GM12878 (cell line): Measurements from ENCODE around the gene HDAC7. TPM values are rescaled to one million over a fixed set of nuclear protein-coding genes. Genes with fewer than 3 reads are reported as not detected.
A peak's percentile ranks its signal among the peaks of the same experiment; 100 is the strongest.

ENCODE experiments used
- BCLAF1 ChIP-seq: fragments of 450-650 bp; IDR thresholded peaks from 2 replicates; pipeline ENCODE4 v1.6.1; 2017; ENCODE audit warnings: antibody characterized with exemption, mild to moderate bottlenecking, moderate library complexity
- CBX3 ChIP-seq: fragments of 200-600 bp; sonication (generic); IDR thresholded peaks from 2 replicates; pipeline ENCODE4 v1.6.1; 2016; ENCODE audit warnings: low read depth, borderline replicate concordance
- CREB1 ChIP-seq: IDR thresholded peaks from 2 replicates; pipeline ENCODE4 v1.6.1; 2012; ENCODE audit warnings: low read depth, mild to moderate bottlenecking, inconsistent platforms
- CUX1 ChIP-seq: IDR thresholded peaks from 2 replicates; pipeline ENCODE4 v1.6.1; 2012; ENCODE audit warnings: improper control_type of control experiment, low read depth, low read length; ENCODE audit not compliant: insufficient replicate concordance
- DPF2 ChIP-seq: fragments of 450-650 bp; IDR thresholded peaks from 2 replicates; pipeline ENCODE4 v1.6.1; 2017; ENCODE audit warnings: mild to moderate bottlenecking
- EED ChIP-seq: sonication (generic); IDR thresholded peaks from 2 replicates; pipeline ENCODE4 v1.6.1; 2016; ENCODE audit warnings: antibody characterized with exemption, low read depth
- EZH2 ChIP-seq: IDR thresholded peaks from 2 replicates; pipeline ENCODE4 v1.6.1; 2012; ENCODE audit warnings: low read depth, mild to moderate bottlenecking, control low read depth, inconsistent platforms, low read length, borderline replicate concordance; ENCODE audit not compliant: control insufficient read depth
- GATAD2B ChIP-seq: fragments of 450-650 bp; conservative IDR thresholded peaks from 2 replicates; pipeline ENCODE4 v1.6.1; 2017; ENCODE audit warnings: low read depth, mild to moderate bottlenecking, moderate library complexity
- LARP7 ChIP-seq: fragments of 450-650 bp; IDR thresholded peaks from 2 replicates; pipeline ENCODE4 v1.6.1; 2017; ENCODE audit warnings: mild to moderate bottlenecking
- POLR2AphosphoS2 ChIP-seq: IDR thresholded peaks from 2 replicates; pipeline ENCODE4 v1.6.1; 2011; ENCODE audit warnings: low read depth, mild to moderate bottlenecking, low read length, improper control_type of control experiment, moderate library complexity
- RELB ChIP-seq: fragments of 450-650 bp; IDR thresholded peaks from 2 replicates; pipeline ENCODE4 v1.6.1; 2017; ENCODE audit warnings: low read depth, mild to moderate bottlenecking, moderate library complexity
- SMC3 ChIP-seq: IDR thresholded peaks from 2 replicates; pipeline ENCODE4 v1.6.1; 2011; ENCODE audit warnings: low read length, improper control_type of control experiment, borderline replicate concordance
- SPI1 ChIP-seq: IDR thresholded peaks from 2 replicates; pipeline ENCODE4 v1.6.1; 2011; ENCODE audit warnings: low read depth, mild to moderate bottlenecking, low read length, moderate library complexity, borderline replicate concordance; ENCODE audit not compliant: insufficient read depth
- USF1 ChIP-seq: IDR thresholded peaks from 2 replicates; pipeline ENCODE4 v1.6.1; 2011; ENCODE audit warnings: borderline replicate concordance, low read depth, mild to moderate bottlenecking, moderate library complexity, mixed read lengths, low read length; ENCODE audit not compliant: insufficient read depth; ENCODE audit errors: extremely low read length
- ZNF24 ChIP-seq: fragments of 450-650 bp; IDR thresholded peaks from 2 replicates; pipeline ENCODE4 v1.6.1; 2017; ENCODE audit warnings: antibody characterized with exemption, mild to moderate bottlenecking
- polyA plus RNA-seq, 11 experiments: library from polyadenylated mRNA; depleted of rRNA in 4 of 11; unstranded in 6 of 11; stranded (reverse) in 5 of 11; fragments of >200 nt; fragmentation: Nextera tagmentation in 4 of 11; fragmentation: Illumina TruSeq in 1 of 11; extraction: Ambion mirVana in 4 of 11; extraction: Trizol in 1 of 11; gene quantifications; 1 replicate in 1 of 11; 2 replicates in 10 of 11; pipeline versions ENCODE4 v1.2.1 to v1.2.3, GENCODE V29; 2011 to 2016; ENCODE audit warnings: inconsistent platforms in 2 of 11, missing spikeins in 2 of 11, low read depth in 1 of 11
- total RNA-seq, 4 experiments: library from RNA; depleted of rRNA in 3 of 4; stranded (reverse); fragments of >200 nt in 3 of 4; fragmentation: Illumina TruSeq in 1 of 4; extraction: Trizol in 1 of 4; gene quantifications; 2 replicates each; pipeline versions ENCODE4 v1.2.1 to v1.2.3, GENCODE V29; 2013 to 2021

HDAC7 gene
- total and polyA plus RNA-seq, 10 of the 15 experiments (the other 5 are each of a cell fraction or from before 2014, with no cell fraction given): 0.47 to 18.3 (median 5.4) TPM

GRCh38 chr12:47758834-47759690 lies 60.6 kb downstream of the HDAC7 start, which contains the start of gene RAPGEF3 (continued):
- TF ChIP-seq ZNF24 (no peak), CBX3 (no peak), POLR2AphosphoS2 (no peak), BCLAF1 (no peak), CREB1 (no peak), SMC3 (peak; percentile 39; the same call in 1 of the 2 replicates), DPF2 (peak; percentile 45; the same call in 1 of the 2 replicates), RELB (peak; percentile 48; the same call in 1 of the 2 replicates), LARP7 (no peak), EED (peak; percentile 73; the same call in 1 of the 2 replicates), SPI1 (no peak), GATAD2B (no peak), CUX1 (no peak), USF1 (peak; percentile 60), EZH2 (no peak)
